SH-SY5Y (cell line): ENCODE measurements around the gene ALDH2.

Source experiments
- GATA2 ChIP-seq: IDR thresholded peaks from 2 replicates; pipeline ENCODE4 v1.6.1; 2011; ENCODE audit warnings: mild to moderate bottlenecking, low read depth, low read length
- GATA3 ChIP-seq: IDR thresholded peaks from 2 replicates; pipeline ENCODE4 v1.6.1; 2011; ENCODE audit warnings: low read depth, mild to moderate bottlenecking, low read length, moderate library complexity

DNA sequence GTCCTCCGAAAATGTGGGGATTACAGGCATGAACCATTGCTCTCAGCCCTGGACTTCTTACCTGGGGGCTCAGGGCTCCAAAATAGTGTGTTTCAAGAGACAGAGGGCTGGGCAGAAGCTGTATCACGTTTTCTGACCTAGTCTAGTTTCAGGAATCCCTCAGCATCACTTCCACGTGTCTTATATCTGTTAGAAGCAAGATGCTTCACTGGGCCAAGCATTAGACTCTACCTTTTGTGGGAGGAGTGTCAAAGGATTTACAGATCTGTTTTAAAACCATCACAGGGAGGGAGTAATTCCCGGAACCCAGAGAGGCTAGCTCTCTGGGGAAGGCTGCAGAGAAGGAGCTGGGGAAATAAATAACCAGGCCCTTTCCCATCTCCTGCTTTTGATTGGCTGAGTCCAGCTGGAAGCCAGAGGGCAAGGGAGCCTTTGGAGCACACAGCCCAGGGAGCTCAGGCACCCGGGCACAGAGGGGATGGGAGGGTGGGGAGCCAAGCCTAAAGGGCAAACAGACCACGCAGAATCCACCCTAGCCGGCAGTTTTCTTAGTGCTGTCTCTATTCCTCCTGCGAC is 33.3 kb upstream of the ALDH2 start:
- no peak for TF ChIP-seq GATA3
- TF ChIP-seq GATA2 = no peak
